Measurements from ENCODE around the gene COLEC12. TPM values are rescaled to one million over a fixed set of nuclear protein-coding genes. Genes with fewer than 3 reads are reported as not detected.

The COLEC12 gene
- total RNA-seq, 4 donors from 2014 or later, result 6.3 to 34.7 (median 19.8) TPM

DNA sequence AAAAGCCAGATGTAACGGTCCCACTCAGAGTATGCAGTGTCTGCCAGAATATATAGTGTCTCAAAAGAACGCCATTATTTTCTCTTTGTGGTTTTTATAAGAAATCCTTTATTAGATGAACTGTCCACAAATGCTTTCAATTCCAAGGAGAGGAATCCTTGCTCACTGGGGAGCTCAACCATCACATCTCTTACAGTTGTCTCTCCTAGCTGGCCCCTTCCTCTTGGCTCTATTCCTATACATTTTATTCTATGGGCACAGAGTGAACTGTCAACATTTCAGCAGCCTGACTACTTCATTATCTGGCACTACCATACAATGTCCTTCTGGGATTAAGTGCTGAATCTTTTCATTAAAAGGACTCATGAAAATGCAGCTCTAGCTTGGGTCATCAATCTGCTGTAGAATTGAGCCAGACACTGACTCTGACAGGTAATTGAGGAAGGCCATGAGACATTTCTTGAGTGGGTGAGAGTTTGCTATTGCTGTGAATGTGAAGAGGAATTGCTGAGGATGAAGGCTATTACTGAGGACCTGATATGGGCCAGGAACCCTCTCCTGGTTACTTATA is 136.2 kb downstream of the COLEC12 start:
- Histone ChIP-seq H3K27ac (no peak overlapping the region), H3K9me3 (no peaks in the 10 kb centered on the region), H3K27me3 (no peaks in the 10 kb centered on the region), H3K36me3 (no peaks in the 10 kb centered on the region), H3K4me1 (peaks cover 14 to 18% of the 10 kb centered on the region in 2 donors), H3K4me3 (replicated peaks in 1 of 3) (no peak overlapping the region)
- intact Hi-C loops (cut with DNase I), result no loop called here
- no peak for TF ChIP-seq POLR2A (IDR thresholded peaks at IDR 0.05)
- TF ChIP-seq, protein P1, sequence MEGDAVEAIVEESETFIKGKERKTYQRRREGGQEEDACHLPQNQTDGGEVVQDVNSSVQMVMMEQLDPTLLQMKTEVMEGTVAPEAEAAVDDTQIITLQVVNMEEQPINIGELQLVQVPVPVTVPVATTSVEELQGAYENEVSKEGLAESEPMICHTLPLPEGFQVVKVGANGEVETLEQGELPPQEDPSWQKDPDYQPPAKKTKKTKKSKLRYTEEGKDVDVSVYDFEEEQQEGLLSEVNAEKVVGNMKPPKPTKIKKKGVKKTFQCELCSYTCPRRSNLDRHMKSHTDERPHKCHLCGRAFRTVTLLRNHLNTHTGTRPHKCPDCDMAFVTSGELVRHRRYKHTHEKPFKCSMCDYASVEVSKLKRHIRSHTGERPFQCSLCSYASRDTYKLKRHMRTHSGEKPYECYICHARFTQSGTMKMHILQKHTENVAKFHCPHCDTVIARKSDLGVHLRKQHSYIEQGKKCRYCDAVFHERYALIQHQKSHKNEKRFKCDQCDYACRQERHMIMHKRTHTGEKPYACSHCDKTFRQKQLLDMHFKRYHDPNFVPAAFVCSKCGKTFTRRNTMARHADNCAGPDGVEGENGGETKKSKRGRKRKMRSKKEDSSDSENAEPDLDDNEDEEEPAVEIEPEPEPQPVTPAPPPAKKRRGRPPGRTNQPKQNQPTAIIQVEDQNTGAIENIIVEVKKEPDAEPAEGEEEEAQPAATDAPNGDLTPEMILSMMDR (IDR thresholded peaks at IDR 0.05), result no peak
- DNase-seq, result no peak
- WGBS, 2 donors, result 57 to 68% methylated on average over 2 of the region's 2 CpGs

DNA sequence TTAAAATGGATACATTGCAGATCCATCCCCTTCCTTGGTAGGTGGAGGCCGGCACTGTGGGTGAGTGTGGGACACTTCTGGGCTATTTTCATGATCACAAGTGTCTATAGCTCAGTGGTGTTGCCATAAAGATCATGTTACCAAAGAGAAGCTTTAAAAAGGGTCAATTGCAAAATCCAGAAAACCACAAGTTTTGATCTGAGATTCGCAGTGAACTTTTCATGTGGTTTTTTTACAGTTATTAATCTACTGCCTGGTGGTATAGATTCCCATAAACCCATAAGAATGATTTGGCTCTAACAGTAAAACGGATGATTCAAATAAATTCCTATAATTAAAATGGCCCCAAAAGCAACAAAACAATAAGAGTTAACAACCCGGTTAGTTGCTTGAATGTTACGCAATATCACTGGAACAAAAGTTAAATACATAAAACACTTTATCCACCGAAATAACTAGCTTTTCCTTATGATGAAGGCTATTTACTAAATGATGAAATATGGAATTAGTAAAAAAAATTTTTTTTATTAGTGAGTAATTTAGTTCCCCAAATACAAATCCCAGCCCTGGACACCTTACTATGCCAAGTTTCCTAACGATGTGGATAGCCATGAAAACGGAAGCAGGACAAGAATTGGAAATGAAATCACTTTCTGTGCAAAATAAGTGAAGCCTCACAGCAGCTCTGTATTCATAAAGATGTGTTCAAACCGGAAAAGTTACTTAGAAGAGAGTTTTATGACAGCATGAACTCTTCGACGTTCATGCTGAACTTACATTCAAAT is 137.0 kb downstream of the COLEC12 start:
- WGBS, 2 donors, result 64 to 69% methylated on average over 11 of the region's 11 CpGs
- DNase-seq, result no peak
- no peaks in the 10 kb centered on the region for H3K27me3 ChIP-seq
- intact Hi-C loops (cut with DNase I), result no loop called here
- peaks cover 14 to 18% of the 10 kb centered on the region in 2 donors for H3K4me1 ChIP-seq
- H3K9me3 ChIP-seq, result no peaks in the 10 kb centered on the region
- no peak for TF ChIP-seq POLR2A (IDR thresholded peaks at IDR 0.05)
- TF ChIP-seq, protein P1 (IDR thresholded peaks at IDR 0.05), result no peak
- no peak overlapping the region for H3K4me3 ChIP-seq (replicated peaks in 1 of 3)
- no peaks in the 10 kb centered on the region for H3K36me3 ChIP-seq
- peak overlapping the region; percentile 21 to 77 (median 28) for H3K27ac ChIP-seq

DNA sequence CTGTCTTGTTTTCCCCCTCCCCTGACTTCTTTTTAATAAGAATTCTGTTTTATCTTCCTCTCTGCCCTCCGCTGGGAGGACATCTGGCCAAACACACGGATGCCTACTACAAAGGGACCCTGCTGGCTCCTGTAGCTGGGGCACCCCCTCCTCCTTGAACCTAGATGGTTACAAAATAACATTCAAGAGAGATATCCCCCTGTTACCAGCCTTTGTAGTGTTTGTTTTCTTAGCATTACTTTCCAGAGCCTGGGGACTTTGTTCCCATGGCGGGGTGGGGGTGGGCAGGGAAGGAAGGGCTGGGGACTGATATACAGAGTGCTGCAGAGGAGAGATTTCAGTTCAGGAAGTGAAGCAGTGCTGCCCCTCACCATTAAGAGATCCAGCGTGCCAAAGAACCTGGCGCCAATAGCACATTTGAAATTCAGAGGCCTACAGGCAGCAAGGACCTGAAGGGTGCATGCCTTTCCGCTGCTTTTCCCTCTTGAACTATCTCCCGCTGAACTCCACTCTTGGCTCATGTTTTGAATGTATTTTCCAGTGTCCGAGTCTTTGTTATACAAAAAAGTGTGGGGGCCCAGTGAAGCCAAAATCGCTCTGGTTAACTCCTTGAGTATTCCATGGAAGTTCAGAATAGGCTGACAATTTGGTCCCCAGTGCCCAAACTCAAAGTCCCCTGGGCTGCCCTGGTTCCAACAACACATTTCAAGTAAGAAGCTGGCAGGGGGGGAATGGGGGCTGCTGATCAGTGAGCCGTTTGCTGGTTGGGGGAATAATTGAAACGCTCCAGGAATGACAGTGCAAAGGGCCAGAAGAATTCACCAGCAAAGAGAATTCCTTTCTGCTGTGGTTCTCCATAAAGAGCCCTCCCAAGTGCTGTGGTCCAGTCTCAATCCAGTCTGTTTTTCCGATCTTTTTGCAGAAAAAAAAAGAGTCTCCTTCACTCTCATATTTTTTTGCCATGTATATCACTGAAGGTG is 137.9 kb downstream of the COLEC12 start:
- Histone ChIP-seq H3K4me3 (replicated peaks in 1 of 3) (no peak overlapping the region), H3K36me3 (no peaks in the 10 kb centered on the region), H3K27ac (peak overlapping the region; percentile 21 to 77 (median 28)), H3K27me3 (no peaks in the 10 kb centered on the region), H3K4me1 (peaks cover 14 to 18% of the 10 kb centered on the region in 2 donors), H3K9me3 (no peaks in the 10 kb centered on the region)
- 25 to 29% methylated on average over 12 of the region's 12 CpGs for WGBS, 2 donors
- DNase-seq, result peak; percentile 54 to 61
- intact Hi-C loops (cut with DNase I), result no loop called here
- TF ChIP-seq POLR2A (IDR thresholded peaks at IDR 0.05), result no peak
- TF ChIP-seq, protein P1 (IDR thresholded peaks at IDR 0.05), result no peak

DNA sequence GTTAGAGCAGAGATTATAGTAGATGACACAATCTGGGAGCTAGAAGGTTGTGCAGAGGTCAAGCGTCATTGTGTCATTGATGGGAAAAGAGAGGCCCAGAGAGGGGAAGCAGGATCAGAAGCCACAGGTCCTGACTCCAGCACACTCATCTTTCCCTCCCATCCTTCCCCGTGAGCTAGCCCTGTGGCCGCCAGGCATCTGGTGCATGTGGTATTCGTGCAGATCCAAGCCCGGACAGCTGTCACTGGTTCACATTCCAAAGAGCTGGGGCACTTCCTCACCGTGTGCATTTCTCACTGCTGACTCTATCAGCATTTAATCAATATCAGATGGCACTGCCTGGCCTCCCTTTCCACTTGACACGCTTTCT is 138.6 kb downstream of the COLEC12 start:
- Histone ChIP-seq H3K36me3 (no peaks in the 10 kb centered on the region), H3K4me3 (replicated peaks in 1 of 3) (no peak overlapping the region), H3K9me3 (no peaks in the 10 kb centered on the region), H3K27me3 (no peaks in the 10 kb centered on the region), H3K27ac (peak overlapping the region in 2 of 3 donors; percentile 21 to 77), H3K4me1 (peaks cover 14 to 18% of the 10 kb centered on the region in 2 donors)
- intact Hi-C loops (cut with DNase I), result no loop called here
- DNase-seq, result peak; percentile 21 to 39
- WGBS, 2 donors, result 65 to 67% methylated on average over 7 of the region's 7 CpGs
- TF ChIP-seq POLR2A (IDR thresholded peaks at IDR 0.05), result no peak
- TF ChIP-seq, protein P1 (IDR thresholded peaks at IDR 0.05), result no peak

Data from thyroid gland (tissue), 4 donors.